Measurements from ENCODE around the gene CASP8AP2. TPM values are rescaled to one million over a fixed set of nuclear protein-coding genes. Genes with fewer than 3 reads are reported as not detected.
A peak's percentile ranks its signal among the peaks of the same experiment; 100 is the strongest.

CASP8AP2 gene
- total and polyA plus RNA-seq, 2 experiments from 2014 or later, result 8.9 to 21.6 TPM

- no peaks in the 10 kb centered on the region for H3K27me3 ChIP-seq
- no peak for DNase-seq (ENCODE audit: low read depth in 1 of 2, low spot score in 1 of 2)
- peaks cover 8% of the 10 kb centered on the region for H3K36me3 ChIP-seq
- H3K27ac ChIP-seq, result no peak overlapping the region
- no peaks in the 10 kb centered on the region for H3K9me3 ChIP-seq (ENCODE audit: low read depth)
- H3K4me1 ChIP-seq (ENCODE audit: low read depth), result no peaks in the 10 kb centered on the region
- no peak overlapping the region for H3K4me3 ChIP-seq
- TF ChIP-seq, protein P1, sequence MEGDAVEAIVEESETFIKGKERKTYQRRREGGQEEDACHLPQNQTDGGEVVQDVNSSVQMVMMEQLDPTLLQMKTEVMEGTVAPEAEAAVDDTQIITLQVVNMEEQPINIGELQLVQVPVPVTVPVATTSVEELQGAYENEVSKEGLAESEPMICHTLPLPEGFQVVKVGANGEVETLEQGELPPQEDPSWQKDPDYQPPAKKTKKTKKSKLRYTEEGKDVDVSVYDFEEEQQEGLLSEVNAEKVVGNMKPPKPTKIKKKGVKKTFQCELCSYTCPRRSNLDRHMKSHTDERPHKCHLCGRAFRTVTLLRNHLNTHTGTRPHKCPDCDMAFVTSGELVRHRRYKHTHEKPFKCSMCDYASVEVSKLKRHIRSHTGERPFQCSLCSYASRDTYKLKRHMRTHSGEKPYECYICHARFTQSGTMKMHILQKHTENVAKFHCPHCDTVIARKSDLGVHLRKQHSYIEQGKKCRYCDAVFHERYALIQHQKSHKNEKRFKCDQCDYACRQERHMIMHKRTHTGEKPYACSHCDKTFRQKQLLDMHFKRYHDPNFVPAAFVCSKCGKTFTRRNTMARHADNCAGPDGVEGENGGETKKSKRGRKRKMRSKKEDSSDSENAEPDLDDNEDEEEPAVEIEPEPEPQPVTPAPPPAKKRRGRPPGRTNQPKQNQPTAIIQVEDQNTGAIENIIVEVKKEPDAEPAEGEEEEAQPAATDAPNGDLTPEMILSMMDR (IDR thresholded peaks at IDR 0.05; ENCODE audit: low read depth, low read length), result no peak
Measured at GRCh38 chr6:89873721-89874120, 44.0 kb downstream of the CASP8AP2 start.

GRCh38 chr6:89874438-89874837, 44.8 kb downstream of the CASP8AP2 start:
- Histone ChIP-seq H3K27ac (no peak overlapping the region), H3K36me3 (peaks cover 8% of the 10 kb centered on the region), H3K27me3 (no peaks in the 10 kb centered on the region), H3K4me3 (no peak overlapping the region), H3K9me3 (ENCODE audit: low read depth) (no peaks in the 10 kb centered on the region), H3K4me1 (ENCODE audit: low read depth) (no peaks in the 10 kb centered on the region)
- TF ChIP-seq, protein P1 (IDR thresholded peaks at IDR 0.05; ENCODE audit: low read depth, low read length), result no peak
- DNase-seq (ENCODE audit: low read depth in 1 of 2, low spot score in 1 of 2), result no peak

DNA sequence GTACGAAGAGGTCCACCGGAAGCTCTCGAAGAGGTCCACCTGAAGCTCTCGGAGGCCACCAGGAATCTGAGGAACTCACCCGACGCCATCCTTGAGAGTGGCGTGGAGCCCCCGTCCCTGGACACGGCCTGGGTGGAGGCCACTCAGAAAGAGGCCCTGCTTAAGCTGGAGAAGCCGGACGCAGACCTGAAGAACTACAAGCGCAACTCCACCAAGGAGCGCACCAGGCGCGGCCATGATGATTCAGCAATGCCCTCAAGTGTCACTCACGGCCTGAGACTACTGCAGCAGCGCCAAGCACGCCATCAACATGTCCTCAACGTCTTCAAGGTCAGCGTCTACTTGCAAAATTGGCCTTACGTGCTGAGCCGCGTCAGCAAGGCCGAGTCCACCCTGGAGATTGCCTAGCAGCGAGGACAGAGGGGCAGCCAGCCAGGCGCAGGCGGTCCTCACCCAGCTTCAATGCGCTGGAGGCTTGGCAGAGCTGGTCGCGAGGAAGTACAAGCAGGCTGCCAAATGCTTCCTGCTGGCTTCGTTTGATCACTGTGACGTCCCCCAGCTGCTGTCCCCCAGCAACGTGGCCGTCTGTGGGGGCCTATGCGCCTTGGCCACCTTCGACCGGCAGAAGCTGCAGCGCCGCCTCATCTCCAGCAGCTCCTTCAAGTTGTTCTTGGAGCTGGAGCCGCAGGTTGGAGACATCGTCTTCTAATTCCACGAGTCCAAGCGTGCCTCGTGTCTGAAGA, 56.9 kb downstream of the CASP8AP2 start:
- H3K4me1 ChIP-seq (ENCODE audit: low read depth), result no peaks in the 10 kb centered on the region
- H3K9me3 ChIP-seq (ENCODE audit: low read depth), result no peaks in the 10 kb centered on the region
- H3K27ac ChIP-seq, result no peak overlapping the region
- H3K4me3 ChIP-seq, result no peak overlapping the region
- H3K27me3 ChIP-seq, result peaks cover 4% of the 10 kb centered on the region
- DNase-seq (ENCODE audit: low read depth in 1 of 2, low spot score in 1 of 2), result no peak
- H3K36me3 ChIP-seq, result no peaks in the 10 kb centered on the region
- TF ChIP-seq, protein P1 (IDR thresholded peaks at IDR 0.05; ENCODE audit: low read depth, low read length), result no peak

DNA sequence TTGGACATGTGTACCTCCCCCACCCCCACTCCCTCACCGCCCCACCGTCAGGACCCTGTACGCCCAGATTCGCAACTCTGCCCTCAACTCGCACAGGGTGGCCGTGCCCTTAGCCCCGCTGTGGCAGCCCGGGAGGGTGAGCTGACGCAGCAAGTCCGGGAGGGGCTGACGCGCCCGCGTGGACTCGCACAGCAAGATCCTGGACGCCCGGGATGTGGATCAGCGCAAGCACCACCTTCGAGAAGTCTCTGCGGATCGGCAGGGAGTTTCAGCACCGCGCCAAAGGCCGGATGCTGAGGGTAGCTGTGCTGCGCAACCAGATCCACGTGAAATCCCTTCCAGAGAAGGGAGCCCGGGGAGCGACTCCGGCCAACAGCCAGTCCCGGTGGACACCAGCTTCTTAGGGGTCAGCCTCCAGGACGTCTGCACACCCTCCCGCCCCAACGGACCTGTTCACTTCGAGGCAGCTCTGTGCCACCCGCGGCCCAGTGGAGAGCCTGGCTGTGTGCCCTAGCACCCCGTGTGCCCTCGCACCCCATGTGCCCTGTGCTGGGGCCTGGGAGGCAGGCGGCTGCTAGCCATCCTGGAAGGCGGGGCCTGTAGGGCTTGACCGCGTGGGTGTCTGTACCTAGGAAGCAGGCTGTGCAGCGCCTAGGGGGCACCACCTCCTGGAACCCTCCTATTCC, 57.9 kb downstream of the CASP8AP2 start:
- H3K4me1 ChIP-seq (ENCODE audit: low read depth), result no peaks in the 10 kb centered on the region
- peaks cover 4% of the 10 kb centered on the region for H3K27me3 ChIP-seq
- DNase-seq (ENCODE audit: low read depth in 1 of 2, low spot score in 1 of 2), result peak in 1 of 2 donors; percentile 25
- no peak overlapping the region for H3K4me3 ChIP-seq
- no peaks in the 10 kb centered on the region for H3K9me3 ChIP-seq (ENCODE audit: low read depth)
- TF ChIP-seq, protein P1 (IDR thresholded peaks at IDR 0.05; ENCODE audit: low read depth, low read length), result no peak
- H3K27ac ChIP-seq, result no peak overlapping the region
- H3K36me3 ChIP-seq, result no peaks in the 10 kb centered on the region

GRCh38 chr6:89888138-89888514, 58.4 kb downstream of the CASP8AP2 start:
- H3K27ac ChIP-seq, result no peak overlapping the region
- no peaks in the 10 kb centered on the region for H3K4me1 ChIP-seq (ENCODE audit: low read depth)
- TF ChIP-seq, protein P1 (IDR thresholded peaks at IDR 0.05; ENCODE audit: low read depth, low read length), result no peak
- H3K9me3 ChIP-seq (ENCODE audit: low read depth), result no peaks in the 10 kb centered on the region
- no peaks in the 10 kb centered on the region for H3K36me3 ChIP-seq
- H3K27me3 ChIP-seq, result peaks cover 4% of the 10 kb centered on the region
- DNase-seq (ENCODE audit: low read depth in 1 of 2, low spot score in 1 of 2), result no peak
- no peak overlapping the region for H3K4me3 ChIP-seq
